ENCODE measurements around the gene KIF6.

Gene KIF6

GRCh38 chr6:39441301-39441700, 283.9 kb downstream of the KIF6 start:
- TF ChIP-seq GABPA (IDR thresholded peaks at IDR 0.05; ENCODE audit: low read depth) (no peak), CTCF (IDR thresholded peaks at IDR 0.05; ENCODE audit: insufficient read depth, low read length) (no peak), SPI1 (IDR thresholded peaks at IDR 0.05; ENCODE audit: borderline replicate concordance, low read depth) (no peak), POLR2AphosphoS5 (IDR thresholded peaks at IDR 0.05; ENCODE audit: low read depth) (no peak)
- TF ChIP-seq, protein P1, sequence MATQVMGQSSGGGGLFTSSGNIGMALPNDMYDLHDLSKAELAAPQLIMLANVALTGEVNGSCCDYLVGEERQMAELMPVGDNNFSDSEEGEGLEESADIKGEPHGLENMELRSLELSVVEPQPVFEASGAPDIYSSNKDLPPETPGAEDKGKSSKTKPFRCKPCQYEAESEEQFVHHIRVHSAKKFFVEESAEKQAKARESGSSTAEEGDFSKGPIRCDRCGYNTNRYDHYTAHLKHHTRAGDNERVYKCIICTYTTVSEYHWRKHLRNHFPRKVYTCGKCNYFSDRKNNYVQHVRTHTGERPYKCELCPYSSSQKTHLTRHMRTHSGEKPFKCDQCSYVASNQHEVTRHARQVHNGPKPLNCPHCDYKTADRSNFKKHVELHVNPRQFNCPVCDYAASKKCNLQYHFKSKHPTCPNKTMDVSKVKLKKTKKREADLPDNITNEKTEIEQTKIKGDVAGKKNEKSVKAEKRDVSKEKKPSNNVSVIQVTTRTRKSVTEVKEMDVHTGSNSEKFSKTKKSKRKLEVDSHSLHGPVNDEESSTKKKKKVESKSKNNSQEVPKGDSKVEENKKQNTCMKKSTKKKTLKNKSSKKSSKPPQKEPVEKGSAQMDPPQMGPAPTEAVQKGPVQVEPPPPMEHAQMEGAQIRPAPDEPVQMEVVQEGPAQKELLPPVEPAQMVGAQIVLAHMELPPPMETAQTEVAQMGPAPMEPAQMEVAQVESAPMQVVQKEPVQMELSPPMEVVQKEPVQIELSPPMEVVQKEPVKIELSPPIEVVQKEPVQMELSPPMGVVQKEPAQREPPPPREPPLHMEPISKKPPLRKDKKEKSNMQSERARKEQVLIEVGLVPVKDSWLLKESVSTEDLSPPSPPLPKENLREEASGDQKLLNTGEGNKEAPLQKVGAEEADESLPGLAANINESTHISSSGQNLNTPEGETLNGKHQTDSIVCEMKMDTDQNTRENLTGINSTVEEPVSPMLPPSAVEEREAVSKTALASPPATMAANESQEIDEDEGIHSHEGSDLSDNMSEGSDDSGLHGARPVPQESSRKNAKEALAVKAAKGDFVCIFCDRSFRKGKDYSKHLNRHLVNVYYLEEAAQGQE (IDR thresholded peaks at IDR 0.05; ENCODE audit: insufficient replicate concordance, low read depth): no peak
- Histone ChIP-seq H3K27me3 (ENCODE audit: insufficient read depth, poor library complexity, severe bottlenecking) (no peaks in the 10 kb centered on the region), H3K27ac (replicated peaks) (no peak overlapping the region), H3K4me3 (replicated peaks; ENCODE audit: insufficient read depth, low read length) (no peak overlapping the region)
- no peak for DNase-seq (ENCODE audit: low read depth in 1 of 2, low spot score in 1 of 2)

- Histone ChIP-seq H3K27me3 (ENCODE audit: insufficient read depth, poor library complexity, severe bottlenecking) (no peaks in the 10 kb centered on the region), H3K4me3 (replicated peaks; ENCODE audit: insufficient read depth, low read length) (no peak overlapping the region), H3K27ac (replicated peaks) (no peak overlapping the region)
- TF ChIP-seq GABPA (IDR thresholded peaks at IDR 0.05; ENCODE audit: low read depth) (no peak), POLR2AphosphoS5 (IDR thresholded peaks at IDR 0.05; ENCODE audit: low read depth) (no peak), CTCF (IDR thresholded peaks at IDR 0.05; ENCODE audit: insufficient read depth, low read length) (no peak), SPI1 (IDR thresholded peaks at IDR 0.05; ENCODE audit: borderline replicate concordance, low read depth) (no peak)
- TF ChIP-seq, protein P1 (IDR thresholded peaks at IDR 0.05; ENCODE audit: insufficient replicate concordance, low read depth): no peak
- DNase-seq (ENCODE audit: low read depth in 1 of 2, low spot score in 1 of 2): no peak
Measured at GRCh38 chr6:39440039-39440426, 285.2 kb downstream of the KIF6 start.

- TF ChIP-seq SPI1 (IDR thresholded peaks at IDR 0.05; ENCODE audit: borderline replicate concordance, low read depth) (no peak), CTCF (IDR thresholded peaks at IDR 0.05; ENCODE audit: insufficient read depth, low read length) (no peak), POLR2AphosphoS5 (IDR thresholded peaks at IDR 0.05; ENCODE audit: low read depth) (no peak), GABPA (IDR thresholded peaks at IDR 0.05; ENCODE audit: low read depth) (no peak)
- TF ChIP-seq, protein P1 (IDR thresholded peaks at IDR 0.05; ENCODE audit: insufficient replicate concordance, low read depth): no peak
- H3K27ac ChIP-seq (replicated peaks): no peak overlapping the region
Measured at GRCh38 chr6:39439342-39440038, 285.7 kb downstream of the KIF6 start.

More at GRCh38 chr6:39439342-39440038, 285.7 kb downstream of the KIF6 start:
- DNase-seq (ENCODE audit: low read depth in 1 of 2, low spot score in 1 of 2): no peak
- H3K27me3 ChIP-seq (ENCODE audit: insufficient read depth, poor library complexity, severe bottlenecking): no peaks in the 10 kb centered on the region
- H3K4me3 ChIP-seq (replicated peaks; ENCODE audit: insufficient read depth, low read length): no peak overlapping the region
